Measurements from ENCODE around the gene B4GALT1.
"Not testable (repeated sequence)": the region's sequence is repeated elsewhere in the genome, so short reads cannot be mapped to it uniquely, and the experiment has no call there.

Gene B4GALT1

DNA sequence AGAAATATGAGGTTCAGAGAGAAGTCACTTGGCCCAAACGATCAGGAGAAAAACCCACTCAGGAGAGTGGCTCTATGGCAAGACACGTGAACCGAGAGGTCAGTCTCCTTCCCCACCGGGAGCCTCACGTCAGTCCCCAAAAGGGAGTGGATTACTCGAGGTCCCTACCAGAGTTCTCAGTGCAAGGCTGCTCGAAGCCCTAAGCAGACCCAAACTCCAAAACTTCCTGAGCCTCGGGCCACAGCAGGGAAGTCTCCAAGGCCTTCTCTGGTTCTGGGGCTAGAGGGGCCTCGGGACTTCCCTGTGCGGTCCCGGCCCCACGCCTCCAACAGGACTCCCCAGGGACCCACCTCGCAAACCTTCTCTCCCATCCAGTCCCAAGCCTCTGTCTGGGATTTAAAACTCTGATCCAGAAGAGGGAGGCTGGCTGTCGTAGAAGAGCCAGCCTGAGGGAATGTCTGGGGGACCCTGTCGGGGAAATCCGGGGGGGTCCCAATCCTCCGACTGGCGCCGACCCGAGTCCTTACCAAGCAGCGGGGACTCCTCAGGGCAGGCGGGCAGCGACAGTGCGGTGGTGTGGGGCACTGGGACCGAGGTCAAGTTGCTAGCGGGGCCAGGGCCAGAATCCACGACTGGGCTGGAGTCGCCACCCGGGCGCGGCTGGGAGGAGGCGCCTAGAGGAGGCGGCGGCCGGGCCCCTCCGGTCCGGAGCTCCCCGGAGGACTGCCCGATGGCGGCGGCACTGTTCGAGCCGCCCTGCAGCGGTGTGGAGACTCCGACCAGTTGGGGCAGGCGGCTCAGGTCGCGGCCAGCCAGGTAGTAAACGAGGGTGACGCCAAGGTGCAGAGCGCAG, 679 bp downstream of the B4GALT1 start:
- no peak for TF ChIP-seq TAF1 (IDR thresholded peaks at IDR 0.05; ENCODE audit: borderline replicate concordance, low read depth, low read length)
- no peak; the same call in 1 of the 2 replicates for TF ChIP-seq POLR2AphosphoS5 (IDR thresholded peaks at IDR 0.05; ENCODE audit: low read depth, low read length)
- TF ChIP-seq POLR2A (IDR thresholded peaks at IDR 0.05; ENCODE audit: low read depth, low read length): no peak
- DNase-seq (ENCODE audit: insufficient read length) (peak; percentile 36), FAIRE-seq (no peak)

DNA sequence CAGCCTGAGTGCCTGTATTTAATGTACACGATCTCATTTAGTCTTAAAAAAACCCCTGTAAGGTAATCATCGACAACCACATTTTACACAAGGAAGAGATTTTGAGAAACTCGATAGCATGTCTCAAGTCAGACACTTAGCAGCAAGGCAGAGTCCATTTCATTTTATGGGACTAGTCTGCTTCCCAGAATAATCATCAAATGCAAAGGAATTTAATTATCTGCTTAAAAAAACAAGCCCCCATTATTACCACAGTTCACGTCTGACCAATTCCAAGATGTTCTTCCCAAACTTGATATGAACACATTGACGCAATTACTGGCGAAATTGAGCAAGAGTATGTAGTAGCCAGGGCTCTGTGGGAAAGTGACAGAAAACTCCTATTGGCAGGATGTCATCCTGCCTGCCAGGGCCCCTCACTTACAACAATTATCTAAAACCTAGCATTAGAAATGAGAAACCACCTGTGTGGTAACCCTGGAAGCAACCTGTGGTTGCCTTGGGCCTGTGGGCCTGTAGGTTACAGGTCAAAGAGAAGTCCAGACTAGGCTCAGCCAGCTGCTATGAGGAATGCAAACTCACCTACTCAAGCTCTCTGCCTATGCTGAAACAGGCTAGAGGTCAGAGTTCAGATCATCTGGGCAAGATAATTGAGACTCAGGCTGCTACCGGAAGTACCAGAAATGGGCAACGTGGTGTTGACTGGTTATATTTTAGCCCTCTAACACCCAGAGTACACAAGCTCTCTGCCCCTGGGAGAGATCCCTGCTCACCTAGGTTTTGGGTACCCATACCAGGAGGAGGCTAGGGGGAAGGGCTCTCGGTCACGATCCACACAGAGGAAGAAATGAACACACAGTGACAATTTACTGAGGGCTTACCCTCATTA, 1.6 kb downstream of the B4GALT1 start:
- DNase-seq (ENCODE audit: insufficient read length) (no peak), FAIRE-seq (peak; percentile 91)
- peak; percentile 33; the same call in 1 of the 2 replicates for TF ChIP-seq POLR2A (IDR thresholded peaks at IDR 0.05; ENCODE audit: low read depth, low read length)
- peak; percentile 57; the same call in 1 of the 2 replicates for TF ChIP-seq POLR2AphosphoS5 (IDR thresholded peaks at IDR 0.05; ENCODE audit: low read depth, low read length)
- no peak for TF ChIP-seq TAF1 (IDR thresholded peaks at IDR 0.05; ENCODE audit: borderline replicate concordance, low read depth, low read length)

DNA sequence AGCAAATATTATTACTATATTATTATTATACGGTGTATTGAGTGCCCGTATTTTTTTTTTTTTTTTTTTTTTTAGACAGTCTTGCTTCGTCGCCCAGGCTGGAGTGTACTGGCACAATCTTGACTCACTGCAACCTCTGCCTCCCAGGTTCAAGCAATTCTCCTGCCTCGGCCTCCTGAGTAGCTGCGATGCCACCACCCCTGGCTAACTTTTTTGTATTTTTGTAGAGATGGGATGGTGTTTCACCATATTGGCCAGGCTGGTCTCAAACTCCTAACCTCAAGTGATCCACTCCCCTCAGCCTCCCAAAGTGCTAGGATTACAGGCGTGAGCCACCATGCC, 2.2 kb downstream of the B4GALT1 start:
- not testable (repeated sequence) for DNase-seq (ENCODE audit: insufficient read length); FAIRE-seq

DNA sequence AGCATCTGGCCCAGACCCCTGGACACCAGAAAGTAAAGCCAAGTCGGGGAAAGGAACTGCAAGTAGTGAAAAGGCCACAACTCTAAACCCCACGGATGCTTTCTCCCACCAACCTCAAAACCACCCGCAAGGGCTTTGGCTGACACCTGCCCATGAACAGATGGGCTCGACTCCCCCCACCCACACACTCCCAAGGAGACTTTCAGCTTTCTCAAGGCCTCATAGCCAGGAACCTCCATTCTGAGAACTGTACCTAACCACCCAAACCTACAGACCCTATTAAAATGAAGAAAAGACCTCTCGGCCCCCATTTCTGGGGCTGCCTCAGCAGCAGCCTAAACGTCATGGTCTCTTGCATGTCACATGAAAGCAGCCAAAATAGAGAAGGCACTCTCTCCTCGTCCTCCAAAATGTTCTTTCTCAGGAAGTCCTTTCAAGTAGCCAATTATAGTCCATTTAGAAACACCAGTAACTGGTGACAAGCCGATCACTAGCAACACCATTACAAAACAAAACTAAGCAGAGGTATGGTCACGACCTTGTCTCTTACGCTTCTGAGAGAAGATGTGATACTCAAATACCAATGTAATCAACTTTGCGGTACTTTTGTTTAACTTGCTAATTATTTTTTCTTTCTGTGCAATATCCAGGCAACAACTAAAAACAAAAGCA, 2.9 kb downstream of the B4GALT1 start:
- DNase-seq (ENCODE audit: insufficient read length) (no peak), FAIRE-seq (peak; percentile 86)

DNA sequence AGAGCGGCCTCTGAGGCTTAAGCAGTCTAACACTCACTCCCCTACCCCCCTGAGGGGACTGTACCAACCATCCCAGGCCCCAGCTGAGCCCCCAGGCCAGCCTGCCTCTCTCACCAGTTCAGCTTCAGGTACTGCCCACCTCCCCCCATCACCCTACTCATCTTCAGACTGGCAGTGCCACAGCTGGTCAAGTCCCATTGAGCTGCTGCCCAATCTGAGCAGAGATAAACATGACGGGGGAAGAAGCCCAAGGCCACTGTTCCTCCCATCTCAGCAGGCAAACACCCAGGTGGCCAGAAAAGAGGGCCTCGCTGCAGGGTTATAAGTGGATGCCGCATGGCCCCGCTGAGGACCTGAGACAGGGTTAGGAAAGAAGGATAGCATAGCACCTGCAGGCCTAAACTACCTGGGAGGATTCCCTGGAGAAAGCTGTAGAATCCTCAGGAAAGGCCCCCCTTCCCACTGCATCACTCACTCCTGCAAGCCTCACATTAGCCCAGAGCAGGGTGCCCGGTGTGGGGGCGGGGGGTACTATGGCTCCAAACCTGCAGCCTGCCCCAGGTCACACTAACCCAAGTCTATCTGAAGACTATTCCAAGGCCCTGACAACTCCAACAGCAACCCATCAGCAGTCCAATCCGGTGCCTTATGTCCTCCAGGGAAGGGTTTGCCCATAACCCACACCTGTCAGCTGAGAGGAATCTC, 3.6 kb downstream of the B4GALT1 start:
- TF ChIP-seq POLR2AphosphoS5 (IDR thresholded peaks at IDR 0.05; ENCODE audit: low read depth, low read length): no peak
- no peak for TF ChIP-seq TAF1 (IDR thresholded peaks at IDR 0.05; ENCODE audit: borderline replicate concordance, low read depth, low read length)
- no peak for TF ChIP-seq POLR2A (IDR thresholded peaks at IDR 0.05; ENCODE audit: low read depth, low read length)
- FAIRE-seq (peak; percentile 24), DNase-seq (ENCODE audit: insufficient read length) (no peak)

More for the DNA sequence above, 2.9 kb downstream of the B4GALT1 start:
- 0 out of 2 replicates have a peak, but pooled peaks have one; percentile 22 for TF ChIP-seq POLR2AphosphoS5 (IDR thresholded peaks at IDR 0.05; ENCODE audit: low read depth, low read length)
- no peak; the same call in 1 of the 2 replicates for TF ChIP-seq POLR2A (IDR thresholded peaks at IDR 0.05; ENCODE audit: low read depth, low read length)

DNA sequence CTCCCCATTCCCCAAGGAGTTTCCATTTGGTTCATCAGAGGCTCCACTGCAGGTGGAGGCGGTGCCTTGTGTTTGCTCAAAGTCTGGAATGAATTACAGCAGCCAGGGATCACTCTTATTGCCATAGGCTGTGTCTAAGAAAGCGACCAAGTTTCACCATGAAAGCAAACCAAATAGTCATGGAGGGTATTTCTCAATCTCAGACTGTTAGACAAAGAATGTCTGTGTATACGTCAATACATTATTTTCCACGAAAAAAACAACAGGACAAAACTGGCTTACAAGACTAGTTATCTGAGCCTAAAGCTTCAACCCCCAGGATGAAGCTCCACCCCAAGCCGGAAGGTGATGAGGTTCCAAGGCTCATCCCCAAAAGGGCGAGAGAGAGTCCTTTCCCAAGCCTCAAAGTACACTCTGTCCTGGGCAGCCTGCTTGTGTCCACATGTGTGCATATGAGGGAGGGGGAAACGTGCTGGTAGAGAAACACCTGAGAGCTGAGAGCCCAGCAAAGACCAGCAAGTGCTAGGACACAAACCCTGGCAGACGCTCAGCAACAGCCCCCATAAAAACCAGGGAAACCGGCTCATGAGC, 4.3 kb downstream of the B4GALT1 start:
- FAIRE-seq: no peak
- DNase-seq (ENCODE audit: insufficient read length): no peak
- no peak for TF ChIP-seq TAF1 (IDR thresholded peaks at IDR 0.05; ENCODE audit: borderline replicate concordance, low read depth, low read length)
- no peak for TF ChIP-seq POLR2A (IDR thresholded peaks at IDR 0.05; ENCODE audit: low read depth, low read length)
- no peak for TF ChIP-seq POLR2AphosphoS5 (IDR thresholded peaks at IDR 0.05; ENCODE audit: low read depth, low read length)

DNA sequence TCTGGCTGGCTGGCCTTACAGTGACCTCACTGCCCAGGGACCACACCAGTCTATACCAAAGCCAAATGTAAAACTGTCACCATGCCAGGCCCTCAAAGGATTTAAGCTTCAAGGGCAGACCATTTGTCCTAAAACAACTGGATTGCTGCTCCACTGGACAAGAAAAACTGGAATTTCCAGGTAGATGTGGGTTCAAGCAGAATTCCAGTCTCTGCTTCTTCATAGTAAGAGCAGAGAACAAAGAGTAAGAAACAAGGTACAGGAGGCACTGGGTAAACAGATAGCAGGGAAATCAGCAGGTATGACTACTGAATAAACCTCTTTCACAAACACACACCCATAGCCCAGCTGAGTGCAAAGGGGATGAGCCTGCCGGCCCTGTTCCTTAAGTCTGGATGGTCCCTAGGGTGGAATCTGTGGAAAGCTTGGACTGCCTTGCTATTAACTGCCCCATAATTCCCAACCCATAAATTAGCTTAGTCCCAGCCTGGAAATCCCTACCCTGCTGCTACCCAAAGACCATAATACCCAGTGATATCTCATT, 5.5 kb downstream of the B4GALT1 start:
- no peak for FAIRE-seq
- DNase-seq (ENCODE audit: insufficient read length): no peak
- no peak for TF ChIP-seq POLR2A (IDR thresholded peaks at IDR 0.05; ENCODE audit: low read depth, low read length)
- no peak for TF ChIP-seq TAF1 (IDR thresholded peaks at IDR 0.05; ENCODE audit: borderline replicate concordance, low read depth, low read length)
- TF ChIP-seq POLR2AphosphoS5 (IDR thresholded peaks at IDR 0.05; ENCODE audit: low read depth, low read length): no peak

DNA sequence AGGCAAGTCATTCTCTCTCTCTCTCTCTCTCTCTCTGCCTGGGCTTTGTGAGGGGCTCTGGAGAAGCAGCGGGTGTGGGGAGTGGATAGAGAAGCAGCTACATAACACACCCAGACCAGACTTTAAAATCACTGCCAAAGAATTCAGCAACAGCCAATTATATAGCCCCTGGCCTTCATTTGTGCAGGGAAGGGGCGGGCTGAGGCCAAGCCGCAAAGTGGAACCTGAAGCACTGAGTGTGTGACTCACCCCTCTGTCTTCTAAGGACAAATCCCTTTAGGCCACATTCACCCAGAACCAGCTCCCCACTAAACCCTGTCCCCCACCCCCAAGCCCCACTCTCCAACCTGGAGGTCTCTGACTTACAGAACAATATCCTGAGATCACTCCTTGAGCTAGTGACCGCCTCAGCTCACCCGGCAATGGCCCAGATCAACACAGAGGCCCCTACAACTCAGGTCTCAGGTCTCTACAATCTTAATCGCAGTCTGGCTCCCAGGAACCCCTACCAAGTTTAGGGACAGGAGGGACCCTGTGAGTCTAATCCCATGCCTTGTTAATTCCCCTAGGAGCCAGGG, 6.0 kb downstream of the B4GALT1 start:
- no peak for DNase-seq (ENCODE audit: insufficient read length)
- TF ChIP-seq TAF1 (IDR thresholded peaks at IDR 0.05; ENCODE audit: borderline replicate concordance, low read depth, low read length): no peak
- no peak for TF ChIP-seq POLR2A (IDR thresholded peaks at IDR 0.05; ENCODE audit: low read depth, low read length)
- no peak for TF ChIP-seq POLR2AphosphoS5 (IDR thresholded peaks at IDR 0.05; ENCODE audit: low read depth, low read length)
- FAIRE-seq: peak; percentile 82

- DNase-seq (ENCODE audit: insufficient read length): not testable (repeated sequence)
- FAIRE-seq: peak; percentile 21
Measured at GRCh38 chr9:33160446-33160845, 6.7 kb downstream of the B4GALT1 start.

DNA sequence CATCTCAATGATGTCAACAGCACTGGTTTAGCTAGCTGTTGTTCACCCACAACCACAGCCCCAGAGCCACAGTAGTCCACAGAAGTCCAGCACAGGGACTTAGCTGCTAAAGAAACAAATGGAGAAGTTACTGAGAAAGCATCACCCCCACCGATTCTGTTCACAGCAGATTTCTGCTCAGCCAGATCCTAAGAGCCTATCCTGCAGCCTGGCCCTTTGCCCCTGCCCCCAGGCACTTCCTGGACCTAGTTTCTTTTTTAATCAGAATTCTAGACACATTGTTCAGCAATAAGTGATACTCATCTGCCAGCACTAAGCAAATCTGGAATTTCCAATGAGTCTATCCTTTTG, 7.4 kb downstream of the B4GALT1 start:
- no peak for DNase-seq (ENCODE audit: insufficient read length)

More for the DNA sequence above, 7.4 kb downstream of the B4GALT1 start:
- peak; percentile 90 for FAIRE-seq
- TF ChIP-seq POLR2AphosphoS5 (IDR thresholded peaks at IDR 0.05; ENCODE audit: low read depth, low read length) (peak; percentile 70; the same call in 1 of the 2 replicates), TAF1 (IDR thresholded peaks at IDR 0.05; ENCODE audit: borderline replicate concordance, low read depth, low read length) (no peak; the same call in 1 of the 2 replicates), POLR2A (IDR thresholded peaks at IDR 0.05; ENCODE audit: low read depth, low read length) (peak; percentile 66)

Measured in GM12892 (cell line).